ENCODE results near the gene ELL2. TPM values are rescaled to one million over a fixed set of nuclear protein-coding genes. Genes with fewer than 3 reads are reported as not detected.

Gene ELL2
- total RNA-seq, 1 experiment from 2014 or later, result 27.5 TPM

GRCh38 chr5:95989283-95990048, 27.8 kb upstream of the ELL2 start:
- H3K27me3 Mint-ChIP-seq (ENCODE audit: low read depth), result no peaks in the 10 kb centered on the region
- no peak overlapping the region for H2AFZ ChIP-seq (ENCODE audit: low read length)
- no peaks in the 10 kb centered on the region for H3K9me3 ChIP-seq (ENCODE audit: control insufficient read depth, low read depth, low read length)
- no peaks in the 10 kb centered on the region for H3K27me3 ChIP-seq (ENCODE audit: insufficient read depth, low read length)
- H3K14ac ChIP-seq (ENCODE audit: insufficient read depth, low read length), result no peak overlapping the region
- no peak overlapping the region for H3K27ac ChIP-seq (ENCODE audit: insufficient read length, low read depth, low read length)
- no peak overlapping the region for H2BK20ac ChIP-seq (ENCODE audit: low read depth, low read length, poor library complexity, severe bottlenecking)
- no peak overlapping the region for H3K4ac ChIP-seq (ENCODE audit: low read depth, low read length)
- H3K4me1 ChIP-seq (ENCODE audit: insufficient read depth, low read length), result no peaks in the 10 kb centered on the region
- H3T11ph ChIP-seq (ENCODE audit: low read length), result no peak overlapping the region
- no peak overlapping the region for H3K4me3 Mint-ChIP-seq
- no peak for DNase-seq
- H4K91ac ChIP-seq (ENCODE audit: insufficient read length, low read depth, low read length), result no peak overlapping the region
- H3K27ac Mint-ChIP-seq, result no peak overlapping the region
- no peaks in the 10 kb centered on the region for H3K9me3 Mint-ChIP-seq
- H4K20me1 ChIP-seq (ENCODE audit: control insufficient read depth, insufficient read depth, insufficient read length), result no peaks in the 10 kb centered on the region
- H2BK12ac ChIP-seq (ENCODE audit: insufficient read length, low read depth, low read length), result no peak overlapping the region
- no peak for TF ChIP-seq CTCF (conservative IDR thresholded peaks at IDR 0.05)
- H2AK5ac ChIP-seq (ENCODE audit: insufficient read length, low read length), result no peak overlapping the region
- no peak overlapping the region for H2BK120ac ChIP-seq (ENCODE audit: low read depth, low read length, poor library complexity, severe bottlenecking)
- H3K23ac ChIP-seq (ENCODE audit: insufficient read length, low read depth, low read length), result no peak overlapping the region
- no peaks in the 10 kb centered on the region for H3K79me2 ChIP-seq (ENCODE audit: insufficient read depth, low read length)
- no peak overlapping the region for H2BK15ac ChIP-seq (ENCODE audit: low read depth, low read length)
- H3K9ac ChIP-seq (ENCODE audit: extremely low read depth, insufficient read length, low read length), result no peak overlapping the region
- no peaks in the 10 kb centered on the region for H3K36me3 Mint-ChIP-seq (ENCODE audit: insufficient read depth in 1 of 3, low read depth in 3 of 3)
- no peak overlapping the region for H3K18ac ChIP-seq (ENCODE audit: insufficient read length, low read depth, low read length)
- no peak overlapping the region for H4K8ac ChIP-seq (replicated peaks; ENCODE audit: insufficient read length, low read depth, low read length)
- no peak overlapping the region for H3K56ac ChIP-seq (ENCODE audit: insufficient read length, low read depth, low read length)
- WGBS (ENCODE audit: extremely low coverage, insufficient read length, low lambda C conversion rate), result no CpG with 5 or more reads among the region's 1 CpG
- no peaks in the 10 kb centered on the region for H3K79me1 ChIP-seq (ENCODE audit: insufficient read depth, low read depth, low read length, poor library complexity, severe bottlenecking)
- H4K5ac ChIP-seq (ENCODE audit: insufficient read length, low read depth, low read length), result no peak overlapping the region
- H3K4me2 ChIP-seq (ENCODE audit: insufficient read depth, insufficient read length, low read length), result no peak overlapping the region
- no peaks in the 10 kb centered on the region for H3K23me2 ChIP-seq (ENCODE audit: insufficient read length, low read depth, low read length, poor library complexity, severe bottlenecking)
- peaks cover 3 to 6% of the 10 kb centered on the region in 2 experiments for H3K4me1 Mint-ChIP-seq
- H2BK5ac ChIP-seq (ENCODE audit: insufficient read length, low read length), result no peak overlapping the region
